ENCODE measurements around the gene FGGY. TPM values are rescaled to one million over a fixed set of nuclear protein-coding genes. Genes with fewer than 3 reads are reported as not detected.

The FGGY gene
- total RNA-seq, 1 experiment from 2014 or later: 14.6 TPM

DNA sequence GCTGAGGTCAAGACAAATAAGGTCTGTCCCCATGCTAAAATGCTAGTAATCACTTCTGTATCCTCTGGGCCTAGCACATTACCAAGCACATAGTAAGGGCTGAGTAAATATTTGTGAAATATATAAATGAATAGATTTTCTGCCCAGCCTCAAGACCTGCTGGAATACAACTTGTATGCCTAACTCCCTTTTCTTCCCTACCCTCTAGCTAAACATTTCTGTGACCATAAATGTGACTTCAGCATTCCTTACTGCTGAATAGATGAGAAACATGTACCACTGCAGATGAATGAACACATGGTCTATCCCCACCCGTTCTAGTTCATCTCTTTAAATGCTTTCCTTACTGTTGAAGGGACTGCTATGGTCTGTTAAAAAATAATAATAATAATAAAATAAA is 308.9 kb downstream of the FGGY start:
- H4K20me1 ChIP-seq (ENCODE audit: control insufficient read depth, insufficient read depth, insufficient read length): no peaks in the 10 kb centered on the region
- no peak for DNase-seq

More for the DNA sequence above, 308.9 kb downstream of the FGGY start:
- peaks cover 9% of the 10 kb centered on the region for H3K9me3 ChIP-seq (ENCODE audit: control insufficient read depth, low read depth, low read length)
- H3K4me3 Mint-ChIP-seq: no peak overlapping the region
- no peak overlapping the region for H2AK5ac ChIP-seq (ENCODE audit: insufficient read length, low read length)
- no peak overlapping the region for H2BK20ac ChIP-seq (ENCODE audit: low read depth, low read length, poor library complexity, severe bottlenecking)
- no peak overlapping the region for H3K27ac ChIP-seq (ENCODE audit: insufficient read length, low read depth, low read length)
- H3K4me1 Mint-ChIP-seq: peaks cover 2% of the 10 kb centered on the region in 2 experiments; a peak in 3 of 4 replicates
- H3K23me2 ChIP-seq (ENCODE audit: insufficient read length, low read depth, low read length, poor library complexity, severe bottlenecking): no peaks in the 10 kb centered on the region
- H3K9ac ChIP-seq (ENCODE audit: extremely low read depth, insufficient read length, low read length): no peak overlapping the region
- H3K79me2 ChIP-seq (ENCODE audit: insufficient read depth, low read length): no peaks in the 10 kb centered on the region
- H2BK120ac ChIP-seq (ENCODE audit: low read depth, low read length, poor library complexity, severe bottlenecking): no peak overlapping the region
- no peak overlapping the region for H2AFZ ChIP-seq (ENCODE audit: low read length)
- H3K9me3 Mint-ChIP-seq: peaks cover 15 to 20% of the 10 kb centered on the region in 2 experiments; a peak in 4 of 5 replicates
- no peak overlapping the region for H3K18ac ChIP-seq (ENCODE audit: insufficient read length, low read depth, low read length)
- no peak overlapping the region for H3K27ac Mint-ChIP-seq
- no peak overlapping the region for H3K14ac ChIP-seq (ENCODE audit: insufficient read depth, low read length)
- no CpG with 5 or more reads among the region's 1 CpG for WGBS (ENCODE audit: extremely low coverage, insufficient read length, low lambda C conversion rate)
- H3K36me3 Mint-ChIP-seq (ENCODE audit: insufficient read depth in 1 of 3, low read depth in 3 of 3): peaks cover 14 to 31% (median 26%) of the 10 kb centered on the region in 3 experiments
- no peaks in the 10 kb centered on the region for H3K27me3 Mint-ChIP-seq (ENCODE audit: low read depth)
- no peak overlapping the region for H4K8ac ChIP-seq (replicated peaks; ENCODE audit: insufficient read length, low read depth, low read length)
- no peak overlapping the region for H2BK15ac ChIP-seq (ENCODE audit: low read depth, low read length)
- H2BK12ac ChIP-seq (ENCODE audit: insufficient read length, low read depth, low read length): no peak overlapping the region
- H3K4me2 ChIP-seq (ENCODE audit: insufficient read depth, insufficient read length, low read length): no peak overlapping the region
- H3T11ph ChIP-seq (ENCODE audit: low read length): no peak overlapping the region
- no peaks in the 10 kb centered on the region for H3K4me1 ChIP-seq (ENCODE audit: insufficient read depth, low read length)
- H3K4ac ChIP-seq (ENCODE audit: low read depth, low read length): no peak overlapping the region
- no peak overlapping the region for H3K56ac ChIP-seq (ENCODE audit: insufficient read length, low read depth, low read length)
- no peak overlapping the region for H3K23ac ChIP-seq (ENCODE audit: insufficient read length, low read depth, low read length)
- no peaks in the 10 kb centered on the region for H3K79me1 ChIP-seq (ENCODE audit: insufficient read depth, low read depth, low read length, poor library complexity, severe bottlenecking)
- H4K91ac ChIP-seq (ENCODE audit: insufficient read length, low read depth, low read length): no peak overlapping the region
- H3K27me3 ChIP-seq (ENCODE audit: insufficient read depth, low read length): no peaks in the 10 kb centered on the region
- H2BK5ac ChIP-seq (ENCODE audit: insufficient read length, low read length): no peak overlapping the region
- no peak overlapping the region for H4K5ac ChIP-seq (ENCODE audit: insufficient read length, low read depth, low read length)
- TF ChIP-seq, protein P1, sequence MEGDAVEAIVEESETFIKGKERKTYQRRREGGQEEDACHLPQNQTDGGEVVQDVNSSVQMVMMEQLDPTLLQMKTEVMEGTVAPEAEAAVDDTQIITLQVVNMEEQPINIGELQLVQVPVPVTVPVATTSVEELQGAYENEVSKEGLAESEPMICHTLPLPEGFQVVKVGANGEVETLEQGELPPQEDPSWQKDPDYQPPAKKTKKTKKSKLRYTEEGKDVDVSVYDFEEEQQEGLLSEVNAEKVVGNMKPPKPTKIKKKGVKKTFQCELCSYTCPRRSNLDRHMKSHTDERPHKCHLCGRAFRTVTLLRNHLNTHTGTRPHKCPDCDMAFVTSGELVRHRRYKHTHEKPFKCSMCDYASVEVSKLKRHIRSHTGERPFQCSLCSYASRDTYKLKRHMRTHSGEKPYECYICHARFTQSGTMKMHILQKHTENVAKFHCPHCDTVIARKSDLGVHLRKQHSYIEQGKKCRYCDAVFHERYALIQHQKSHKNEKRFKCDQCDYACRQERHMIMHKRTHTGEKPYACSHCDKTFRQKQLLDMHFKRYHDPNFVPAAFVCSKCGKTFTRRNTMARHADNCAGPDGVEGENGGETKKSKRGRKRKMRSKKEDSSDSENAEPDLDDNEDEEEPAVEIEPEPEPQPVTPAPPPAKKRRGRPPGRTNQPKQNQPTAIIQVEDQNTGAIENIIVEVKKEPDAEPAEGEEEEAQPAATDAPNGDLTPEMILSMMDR (conservative IDR thresholded peaks at IDR 0.05): no peak
